Cardiac fibroblast (primary cell): Measurements from ENCODE around the gene PSMA5.

Experiments used
- DNase-seq, 2 donors: peaks; one replicate each; pipeline versions ENCODE4 v3.0.0 to v3.0.0-alpha.2; 2010; ENCODE audit warnings: low read depth in 2 of 2
- H3K4me3 ChIP-seq, 2 donors: replicated peaks in 1 of 2; 1 replicate in 1 of 2; 2 replicates in 1 of 2; pipeline ENCODE4 v1.5.1; 2011; ENCODE audit warnings: low read depth in 2 of 2, low read length in 2 of 2, mild to moderate bottlenecking in 2 of 2, moderate library complexity in 1 of 2
- CTCF ChIP-seq: IDR thresholded peaks from one replicate; pipeline ENCODE4 v1.5.1; 2011; ENCODE audit warnings: low read depth, mild to moderate bottlenecking, low read length, inconsistent platforms

PSMA5 gene

GRCh38 chr1:109350182-109350581 is 76.1 kb downstream of the PSMA5 start:
- no peak for TF ChIP-seq CTCF
- DNase-seq = no peak

More at GRCh38 chr1:109350182-109350581, 76.1 kb downstream of the PSMA5 start:
- no peak overlapping the region for H3K4me3 ChIP-seq
